Measurements from ENCODE around the gene CACUL1. TPM values are rescaled to one million over a fixed set of nuclear protein-coding genes. Genes with fewer than 3 reads are reported as not detected.

CACUL1 gene
- total RNA-seq, 3 donors from 2014 or later: 33.4 to 68.6 (median 55.2) TPM

- Histone ChIP-seq H3K27ac (no peak overlapping the region), H3K9me3 (no peaks in the 10 kb centered on the region), H3K27me3 (no peaks in the 10 kb centered on the region), H3K36me3 (no peaks in the 10 kb centered on the region), H3K4me3 (no peak overlapping the region), H3K4me1 (no peaks in the 10 kb centered on the region)
- DNase-seq (ENCODE audit: low spot score in 2 of 2): no peak
- TF ChIP-seq POLR2A (IDR thresholded peaks at IDR 0.05) (no peak), POLR2AphosphoS5 (IDR thresholded peaks at IDR 0.05) (no peak)
- TF ChIP-seq, protein P1, sequence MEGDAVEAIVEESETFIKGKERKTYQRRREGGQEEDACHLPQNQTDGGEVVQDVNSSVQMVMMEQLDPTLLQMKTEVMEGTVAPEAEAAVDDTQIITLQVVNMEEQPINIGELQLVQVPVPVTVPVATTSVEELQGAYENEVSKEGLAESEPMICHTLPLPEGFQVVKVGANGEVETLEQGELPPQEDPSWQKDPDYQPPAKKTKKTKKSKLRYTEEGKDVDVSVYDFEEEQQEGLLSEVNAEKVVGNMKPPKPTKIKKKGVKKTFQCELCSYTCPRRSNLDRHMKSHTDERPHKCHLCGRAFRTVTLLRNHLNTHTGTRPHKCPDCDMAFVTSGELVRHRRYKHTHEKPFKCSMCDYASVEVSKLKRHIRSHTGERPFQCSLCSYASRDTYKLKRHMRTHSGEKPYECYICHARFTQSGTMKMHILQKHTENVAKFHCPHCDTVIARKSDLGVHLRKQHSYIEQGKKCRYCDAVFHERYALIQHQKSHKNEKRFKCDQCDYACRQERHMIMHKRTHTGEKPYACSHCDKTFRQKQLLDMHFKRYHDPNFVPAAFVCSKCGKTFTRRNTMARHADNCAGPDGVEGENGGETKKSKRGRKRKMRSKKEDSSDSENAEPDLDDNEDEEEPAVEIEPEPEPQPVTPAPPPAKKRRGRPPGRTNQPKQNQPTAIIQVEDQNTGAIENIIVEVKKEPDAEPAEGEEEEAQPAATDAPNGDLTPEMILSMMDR (IDR thresholded peaks at IDR 0.05): no peak
- intact Hi-C loops (cut with DNase I; ENCODE audit: low total_unique reads): no loop called here
Measured at GRCh38 chr10:118694848-118695247, 59.9 kb downstream of the CACUL1 start.

DNA sequence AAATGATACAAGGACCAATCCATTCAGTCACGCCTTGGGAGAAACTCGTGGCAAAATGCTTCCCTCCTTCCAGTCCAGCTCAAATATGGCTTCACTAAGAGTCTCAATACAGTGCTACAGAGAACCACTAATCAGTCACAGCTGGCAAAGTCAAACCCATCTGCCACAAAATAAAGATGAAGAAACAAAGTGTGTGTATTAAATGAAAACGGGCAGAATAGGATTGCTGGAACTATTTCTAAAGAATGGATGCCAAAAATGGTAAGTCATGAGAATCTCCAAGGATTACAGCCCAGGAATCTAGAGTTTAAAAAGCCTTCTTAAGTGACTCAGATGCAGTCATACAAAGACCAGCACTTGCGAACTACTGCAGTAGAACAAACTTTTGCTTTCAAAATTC lies 61.9 kb downstream of the CACUL1 start:
- H3K9me3 ChIP-seq: no peaks in the 10 kb centered on the region
- H3K4me3 ChIP-seq: no peak overlapping the region
- no peaks in the 10 kb centered on the region for H3K27me3 ChIP-seq
- DNase-seq (ENCODE audit: low spot score in 2 of 2): no peak
- H3K36me3 ChIP-seq: no peaks in the 10 kb centered on the region
- intact Hi-C loops (cut with DNase I; ENCODE audit: low total_unique reads): no loop called here
- no peak overlapping the region for H3K27ac ChIP-seq
- TF ChIP-seq POLR2AphosphoS5 (IDR thresholded peaks at IDR 0.05) (no peak), POLR2A (IDR thresholded peaks at IDR 0.05) (no peak)
- TF ChIP-seq, protein P1 (IDR thresholded peaks at IDR 0.05): no peak
- H3K4me1 ChIP-seq: no peaks in the 10 kb centered on the region

DNA sequence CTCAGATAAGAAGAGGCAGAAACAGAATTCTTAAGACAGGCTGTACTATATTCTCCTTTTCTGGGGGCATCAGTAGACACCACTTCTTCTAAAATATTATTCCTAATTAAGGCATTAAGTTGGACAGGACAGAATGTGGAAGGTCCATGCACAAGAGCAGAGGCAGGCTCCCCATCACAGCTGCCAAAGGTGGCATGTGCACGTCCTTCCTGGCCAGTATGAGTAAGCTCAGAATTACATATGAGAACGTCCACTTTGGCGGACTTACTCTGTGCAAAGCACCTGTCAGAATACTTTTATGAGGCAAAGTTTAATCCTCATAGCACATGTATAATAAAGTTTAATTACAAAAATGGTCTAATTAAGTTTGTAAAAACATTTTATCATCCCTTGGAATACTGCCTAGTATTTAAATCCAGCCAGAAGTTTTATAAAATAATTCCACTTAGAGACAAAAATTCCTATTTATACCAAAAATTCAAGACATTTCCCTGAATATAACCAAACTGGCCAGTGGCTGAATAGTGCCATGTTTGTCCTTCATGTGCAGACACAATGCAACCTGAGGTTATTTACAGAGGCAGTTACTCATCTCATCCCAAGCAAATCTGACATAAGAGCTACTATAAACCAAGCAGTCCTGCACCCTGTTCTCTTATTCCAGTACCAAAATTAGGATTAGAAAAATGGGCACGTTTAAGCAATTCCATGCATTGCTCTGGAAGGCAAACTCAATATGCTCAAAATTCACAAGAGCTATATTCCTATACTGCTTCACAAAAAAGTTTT lies 65.5 kb downstream of the CACUL1 start:
- Histone ChIP-seq H3K27me3 (no peaks in the 10 kb centered on the region), H3K4me1 (no peaks in the 10 kb centered on the region), H3K9me3 (no peaks in the 10 kb centered on the region), H3K36me3 (no peaks in the 10 kb centered on the region), H3K4me3 (no peak overlapping the region), H3K27ac (no peak overlapping the region)
- DNase-seq (ENCODE audit: low spot score in 2 of 2): no peak
- intact Hi-C loops (cut with DNase I; ENCODE audit: low total_unique reads): no loop called here
- TF ChIP-seq, protein P1 (IDR thresholded peaks at IDR 0.05): no peak
- TF ChIP-seq POLR2AphosphoS5 (IDR thresholded peaks at IDR 0.05) (no peak), POLR2A (IDR thresholded peaks at IDR 0.05) (no peak)

DNA sequence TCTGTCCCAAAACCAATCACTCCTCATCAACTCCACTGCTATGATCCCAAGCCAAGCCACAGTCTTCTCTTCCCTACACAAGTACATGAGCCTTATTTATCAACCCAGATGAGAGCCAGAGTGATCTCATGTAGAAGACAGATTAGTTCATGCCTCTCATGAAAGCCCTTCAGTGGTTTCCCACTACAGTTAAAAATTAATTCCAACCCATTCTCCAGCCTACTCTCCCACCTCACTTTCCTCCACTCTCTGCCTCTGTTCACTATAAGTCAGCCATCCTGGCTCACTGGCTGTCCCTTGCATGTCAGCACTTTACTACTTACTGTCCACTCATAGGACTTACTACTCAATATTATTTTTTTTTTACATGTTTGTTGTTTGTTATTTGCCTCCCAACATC lies 67.3 kb downstream of the CACUL1 start:
- TF ChIP-seq POLR2AphosphoS5 (IDR thresholded peaks at IDR 0.05): no peak
- TF ChIP-seq POLR2A (IDR thresholded peaks at IDR 0.05): no peak
- TF ChIP-seq, protein P1 (IDR thresholded peaks at IDR 0.05): no peak
- no peak overlapping the region for H3K27ac ChIP-seq
- no peak overlapping the region for H3K4me3 ChIP-seq
- DNase-seq (ENCODE audit: low spot score in 2 of 2): no peak
- intact Hi-C loops (cut with DNase I; ENCODE audit: low total_unique reads): no loop called here
- H3K36me3 ChIP-seq: no peaks in the 10 kb centered on the region
- no peaks in the 10 kb centered on the region for H3K27me3 ChIP-seq
- no peaks in the 10 kb centered on the region for H3K9me3 ChIP-seq
- H3K4me1 ChIP-seq: no peaks in the 10 kb centered on the region

GRCh38 chr10:118682533-118682932 lies 72.2 kb downstream of the CACUL1 start:
- TF ChIP-seq POLR2AphosphoS5 (IDR thresholded peaks at IDR 0.05) (no peak), POLR2A (IDR thresholded peaks at IDR 0.05) (no peak)
- TF ChIP-seq, protein P1 (IDR thresholded peaks at IDR 0.05): no peak
- no peak for DNase-seq (ENCODE audit: low spot score in 2 of 2)
- no peak overlapping the region for H3K4me3 ChIP-seq
- H3K36me3 ChIP-seq: no peaks in the 10 kb centered on the region
- no peak overlapping the region for H3K27ac ChIP-seq
- H3K4me1 ChIP-seq: no peaks in the 10 kb centered on the region
- intact Hi-C loops (cut with DNase I; ENCODE audit: low total_unique reads): no loop called here
- H3K9me3 ChIP-seq: no peaks in the 10 kb centered on the region
- no peaks in the 10 kb centered on the region for H3K27me3 ChIP-seq

All from breast epithelium (tissue), 4 donors.